HG03469 (cell line): Measurements from ENCODE around the gene TMBIM6.

Source experiments
- ATAC-seq: cut with Tn5 transposase; IDR thresholded peaks from one replicate; pipeline ENCODE4 v1.9.1; 2021; ENCODE audit warnings: mild to moderate bottlenecking, moderate library complexity, moderate number of reproducible peaks; ENCODE audit not compliant: unreplicated experiment

Gene TMBIM6

GRCh38 chr12:49796155-49796554, 54.8 kb downstream of the TMBIM6 start:
- ATAC-seq, result no peak

- no peak for ATAC-seq
Observed at GRCh38 chr12:49796606-49797448, 55.5 kb downstream of the TMBIM6 start.

- ATAC-seq, result no peak
Observed at GRCh38 chr12:49797449-49797776, 56.1 kb downstream of the TMBIM6 start.

GRCh38 chr12:49798248-49798647, 56.9 kb downstream of the TMBIM6 start:
- no peak for ATAC-seq

GRCh38 chr12:49798934-49799333, 57.6 kb downstream of the TMBIM6 start:
- no peak for ATAC-seq

GRCh38 chr12:49800421-49801140, 59.2 kb downstream of the TMBIM6 start:
- no peak for ATAC-seq

- no peak for ATAC-seq
Observed at GRCh38 chr12:49801141-49802063, 60.0 kb downstream of the TMBIM6 start.

GRCh38 chr12:49803693-49804450, 62.5 kb downstream of the TMBIM6 start:
- ATAC-seq, result no peak

GRCh38 chr12:49804821-49805220, 63.5 kb downstream of the TMBIM6 start:
- no peak for ATAC-seq

GRCh38 chr12:49805409-49805808, 64.1 kb downstream of the TMBIM6 start:
- no peak for ATAC-seq

- no peak for ATAC-seq
Observed at GRCh38 chr12:49806321-49806813, 65.0 kb downstream of the TMBIM6 start.

- no peak for ATAC-seq
Observed at GRCh38 chr12:49806877-49807276, 65.5 kb downstream of the TMBIM6 start.

- no peak for ATAC-seq
Observed at GRCh38 chr12:49807991-49808580, 66.7 kb downstream of the TMBIM6 start.

- no peak for ATAC-seq
Observed at GRCh38 chr12:49808686-49809380, 67.5 kb downstream of the TMBIM6 start.

- ATAC-seq, result no peak
Observed at GRCh38 chr12:49809381-49809905, 68.1 kb downstream of the TMBIM6 start.

- ATAC-seq, result no peak
Observed at GRCh38 chr12:49809906-49810389, 68.6 kb downstream of the TMBIM6 start.

- ATAC-seq, result no peak
Observed at GRCh38 chr12:49811136-49811535, 69.8 kb downstream of the TMBIM6 start.

GRCh38 chr12:49811961-49812401, 70.6 kb downstream of the TMBIM6 start:
- no peak for ATAC-seq

- no peak for ATAC-seq
Observed at GRCh38 chr12:49813131-49813530, 71.8 kb downstream of the TMBIM6 start.
